HG02981 (cell line): ENCODE data around the gene ALDH8A1.

Experiments used
- ATAC-seq: cut with Tn5 transposase; IDR thresholded peaks from one replicate; pipeline ENCODE4 v1.9.1; 2021; ENCODE audit warnings: mild to moderate bottlenecking, moderate library complexity; ENCODE audit not compliant: unreplicated experiment

Gene ALDH8A1

DNA sequence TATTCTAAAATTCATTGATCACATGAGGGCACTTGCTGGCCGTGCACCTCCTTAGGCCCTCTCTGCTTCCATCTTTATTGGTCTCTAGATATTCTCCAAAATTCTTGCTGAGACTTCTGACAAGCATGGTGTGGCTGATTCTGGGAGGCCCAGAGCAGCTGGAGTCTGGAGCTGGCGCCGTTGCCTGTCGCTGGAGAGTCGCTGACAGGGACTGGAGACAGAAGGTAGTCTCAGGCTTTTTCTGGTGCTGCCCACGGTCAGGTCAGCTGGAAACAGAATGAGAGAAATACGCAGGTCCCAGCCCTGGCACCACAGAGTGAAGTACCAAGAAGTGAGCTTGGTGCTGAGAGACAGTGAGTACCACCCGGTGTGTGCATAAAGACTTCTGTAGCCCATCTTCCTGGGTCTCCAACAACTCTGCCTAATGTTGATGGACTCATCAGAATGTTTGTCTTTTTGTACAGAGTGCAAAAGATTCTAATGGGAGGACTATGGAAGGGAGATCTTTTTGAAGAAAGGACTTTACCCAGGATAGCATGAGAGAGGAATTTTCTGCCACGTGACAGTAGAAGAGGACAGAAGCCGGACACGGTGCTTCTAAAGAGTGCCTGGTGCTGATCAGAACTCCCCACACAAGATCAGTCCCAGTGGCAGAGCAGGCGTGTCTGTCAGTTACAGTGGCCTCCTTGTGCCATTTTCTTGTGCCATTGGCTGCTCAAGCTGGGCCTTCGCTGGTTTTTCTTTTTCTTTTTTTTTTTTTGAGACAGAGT lies 1.8 kb upstream of the ALDH8A1 start:
- no peak for ATAC-seq

GRCh38 chr6:134950482-134950881 lies 581 bp upstream of the ALDH8A1 start:
- ATAC-seq: no peak

DNA sequence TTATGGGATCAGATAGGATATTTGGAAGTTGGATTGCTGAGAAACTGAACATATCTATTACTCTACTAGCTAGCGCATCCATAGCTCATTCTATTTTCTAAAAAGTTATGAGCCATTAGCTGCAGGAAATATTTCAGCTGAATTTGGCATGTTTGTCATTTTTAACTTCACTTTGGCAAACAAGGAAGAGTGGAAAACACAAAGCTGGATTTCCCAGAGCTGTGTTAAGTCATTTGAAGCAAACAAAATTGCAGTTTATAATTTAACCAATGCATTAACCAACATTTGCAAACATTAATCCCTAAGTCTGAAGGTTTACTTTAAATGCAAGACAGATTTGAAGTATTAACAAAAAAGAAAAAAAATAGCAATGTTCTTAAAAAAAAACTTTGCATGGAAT lies 1.2 kb downstream of the ALDH8A1 start:
- ATAC-seq: no peak

GRCh38 chr6:134948142-134948541 lies 1.8 kb downstream of the ALDH8A1 start:
- no peak for ATAC-seq

DNA sequence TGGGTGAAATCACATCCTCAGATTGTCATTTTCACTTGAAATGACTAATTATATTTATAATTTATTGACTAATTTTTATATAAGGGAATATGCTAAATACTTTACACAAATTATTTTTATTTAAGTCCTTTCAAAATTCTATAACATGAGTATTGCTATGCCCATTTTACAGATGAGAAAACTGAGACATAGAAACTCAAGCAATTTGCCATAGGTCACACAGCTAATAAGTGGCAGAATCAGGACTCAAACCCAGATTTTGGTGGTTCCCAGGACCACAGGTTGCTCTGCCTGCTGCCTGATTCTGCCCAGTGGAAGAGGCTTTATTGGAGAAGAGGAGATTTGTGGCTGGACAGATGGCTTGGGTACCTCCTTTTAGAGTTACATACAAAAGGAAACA lies 4.9 kb downstream of the ALDH8A1 start:
- ATAC-seq: no peak

DNA sequence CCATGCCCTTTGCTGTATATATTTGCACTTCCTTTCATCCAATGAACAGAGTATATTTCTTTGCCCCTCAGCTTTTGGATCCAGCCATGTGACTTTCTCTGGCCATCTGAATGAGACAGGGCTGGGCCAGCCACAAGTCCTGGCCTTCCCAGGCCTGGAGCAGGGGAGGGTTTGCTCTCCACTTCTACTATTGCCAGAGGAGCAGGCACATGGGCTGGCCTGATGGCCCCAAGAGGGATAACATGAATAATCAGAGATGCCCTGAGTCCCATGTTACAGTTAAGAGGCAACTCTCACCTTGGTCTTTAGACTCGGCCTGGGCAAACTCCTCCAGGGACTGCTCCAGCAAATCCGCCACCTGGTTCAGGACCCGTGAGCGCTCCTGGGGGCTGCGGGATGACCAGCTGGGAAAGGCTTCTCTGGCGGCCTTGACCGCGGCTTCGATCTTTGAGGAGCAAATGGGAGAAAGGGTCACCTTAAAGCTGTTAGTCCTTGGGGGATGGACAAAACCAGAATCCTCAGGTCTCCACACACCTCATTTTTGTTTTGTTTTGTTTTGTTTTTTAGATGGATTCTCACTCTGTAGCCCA lies 6.3 kb downstream of the ALDH8A1 start:
- no peak for ATAC-seq

- ATAC-seq: no peak
Observed at GRCh38 chr6:134938896-134939295, 11.0 kb downstream of the ALDH8A1 start.

- ATAC-seq: no peak
Observed at GRCh38 chr6:134937426-134937825, 12.5 kb downstream of the ALDH8A1 start.

GRCh38 chr6:134936931-134937330 lies 13.0 kb downstream of the ALDH8A1 start:
- no peak for ATAC-seq

DNA sequence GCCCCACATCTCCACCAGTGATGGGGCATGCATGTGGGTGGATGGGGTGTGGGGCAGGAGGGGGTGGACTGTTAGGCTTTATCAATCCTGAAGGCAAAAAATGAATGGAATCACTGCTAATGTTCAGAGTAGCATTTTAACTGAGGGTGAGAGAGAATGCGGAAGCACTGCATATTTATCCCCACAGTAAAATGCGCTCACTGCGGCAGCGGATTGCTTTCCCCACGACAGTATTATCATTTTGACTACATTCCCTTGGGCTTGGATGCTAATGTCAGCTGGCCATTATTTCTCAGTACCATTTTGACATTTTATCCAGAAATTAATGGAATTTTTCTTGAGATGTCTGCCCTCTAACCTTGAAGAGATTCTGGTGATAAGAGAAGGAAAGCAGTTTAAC lies 13.4 kb downstream of the ALDH8A1 start:
- no peak for ATAC-seq

- ATAC-seq: no peak
Observed at GRCh38 chr6:134934793-134935485, 15.0 kb downstream of the ALDH8A1 start.

DNA sequence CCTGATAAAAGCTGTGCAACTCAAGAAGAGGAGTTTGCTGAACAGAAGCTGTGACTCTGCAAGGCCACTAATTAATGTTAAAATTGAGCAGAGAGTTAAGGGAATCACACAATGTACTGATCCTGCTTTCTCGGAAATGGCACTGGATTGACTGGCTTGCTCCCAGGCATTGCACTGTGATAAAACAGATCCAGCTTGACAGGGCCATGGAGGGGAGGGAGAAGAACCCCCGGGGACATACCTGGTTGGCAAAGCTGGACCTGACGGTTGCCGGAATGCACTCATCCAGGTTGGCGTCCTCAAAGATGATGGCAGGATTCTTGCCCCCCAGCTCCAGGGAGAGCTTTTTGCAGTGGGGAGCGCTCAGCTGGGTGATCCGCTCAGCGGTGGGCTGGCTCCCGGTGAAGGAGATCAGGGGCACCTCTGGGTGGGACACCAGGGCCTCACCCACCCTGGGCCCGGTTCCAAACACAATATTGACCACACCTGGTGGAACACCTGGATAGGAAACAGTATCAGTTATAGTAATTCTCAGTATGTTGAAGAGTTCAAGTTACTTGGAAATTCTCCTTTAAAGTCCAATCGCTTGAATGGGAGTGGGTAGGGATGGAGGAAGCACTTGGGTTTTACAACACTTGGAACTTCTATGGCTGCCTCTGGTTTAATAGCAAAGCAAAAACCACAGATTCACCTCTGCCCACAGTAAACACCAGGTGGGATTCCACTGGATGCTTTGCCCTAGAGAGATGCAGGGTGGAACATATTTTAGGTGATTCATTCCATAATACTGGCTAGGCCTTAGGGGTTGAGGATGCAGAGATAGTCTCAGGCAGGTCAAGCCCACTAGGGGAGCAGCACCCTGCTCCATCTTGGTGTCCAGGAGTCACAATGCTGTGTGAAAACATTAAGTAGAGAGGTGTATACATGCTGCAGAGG lies 17.1 kb downstream of the ALDH8A1 start:
- ATAC-seq: no peak

DNA sequence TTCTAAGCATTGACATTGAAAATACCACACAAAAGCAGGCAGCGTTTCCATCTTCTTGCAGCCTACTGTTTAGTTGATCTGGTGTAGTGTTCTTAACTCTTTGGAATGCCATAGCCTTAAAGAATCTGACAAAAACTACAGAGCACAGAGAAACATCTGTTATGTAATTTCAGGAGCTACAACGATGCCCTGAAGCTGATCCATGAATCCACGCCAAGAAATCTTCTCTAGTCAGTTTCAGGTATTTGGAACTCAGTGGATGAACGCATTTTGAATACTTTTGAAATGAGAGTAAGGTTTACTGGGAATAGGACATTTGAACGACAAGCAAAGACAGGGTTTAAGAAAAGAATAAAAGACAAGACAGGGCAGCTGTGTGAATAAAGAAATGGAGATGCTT lies 17.8 kb downstream of the ALDH8A1 start:
- ATAC-seq: no peak

- ATAC-seq: no peak
Observed at GRCh38 chr6:134930463-134930862, 19.4 kb downstream of the ALDH8A1 start.

DNA sequence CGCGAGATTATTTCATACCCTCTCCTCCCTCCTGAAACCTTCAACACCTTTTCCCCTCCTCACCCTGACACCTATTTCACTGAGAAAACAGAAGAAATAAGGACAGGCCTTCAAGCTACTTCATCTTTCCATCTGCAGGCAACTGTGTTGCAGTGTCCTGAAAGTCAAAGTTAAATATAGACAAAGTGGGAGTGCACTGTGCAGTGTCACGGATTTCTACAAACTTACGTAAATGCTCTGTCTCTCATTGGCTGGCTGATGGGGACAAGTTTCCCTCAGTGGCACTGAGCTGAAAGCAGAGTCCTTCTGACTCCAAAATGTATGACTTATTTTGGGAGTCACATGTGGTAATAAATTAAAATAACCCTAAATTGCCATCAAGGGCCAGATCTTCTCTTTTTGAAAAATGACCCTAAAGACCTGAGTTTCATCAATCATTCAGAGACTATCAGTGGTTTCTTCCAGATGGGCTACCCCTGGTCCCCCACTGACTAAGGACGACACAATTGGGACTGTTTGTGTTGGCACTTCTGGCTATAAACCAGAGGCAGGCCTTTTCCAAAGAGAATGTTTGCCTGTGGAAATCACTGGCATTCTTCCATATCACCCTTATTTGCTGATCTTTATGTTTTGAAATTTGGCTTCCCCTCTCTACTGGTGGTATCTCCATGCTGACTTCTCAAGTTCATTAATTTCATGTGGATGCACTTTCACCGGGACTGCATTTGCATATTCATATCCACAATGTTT lies 21.6 kb downstream of the ALDH8A1 start:
- no peak for ATAC-seq

GRCh38 chr6:134925800-134926199 lies 24.1 kb downstream of the ALDH8A1 start:
- ATAC-seq: no peak

DNA sequence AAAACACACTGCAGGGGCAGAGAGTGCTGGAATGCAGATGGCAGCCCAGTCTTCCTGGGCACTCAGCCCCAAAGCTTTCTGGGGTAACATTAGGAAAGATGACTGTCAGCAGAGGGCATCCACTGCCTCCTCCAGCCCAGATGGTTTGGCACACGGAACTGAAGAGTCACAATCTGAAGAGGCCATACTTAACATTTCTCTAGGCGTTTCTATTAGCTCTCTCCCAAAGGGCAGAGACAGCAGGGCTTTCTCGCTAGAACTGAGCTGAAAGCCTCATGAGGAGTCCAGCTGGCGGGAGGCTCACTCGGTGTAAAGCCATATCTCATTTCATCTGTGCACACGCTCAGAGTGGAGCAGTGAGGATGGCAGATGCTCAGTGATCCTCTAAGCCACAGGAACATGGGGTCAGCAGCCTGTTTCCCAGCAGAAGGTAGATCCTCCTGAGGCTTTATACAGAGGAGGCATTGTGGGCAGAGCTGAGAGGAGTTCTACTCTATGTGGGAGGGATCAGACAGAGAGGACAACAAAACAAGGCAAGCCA lies 28.1 kb downstream of the ALDH8A1 start:
- no peak for ATAC-seq

- no peak for ATAC-seq
Observed at GRCh38 chr6:134921276-134921675, 28.6 kb downstream of the ALDH8A1 start.

GRCh38 chr6:134920422-134920821 lies 29.5 kb downstream of the ALDH8A1 start:
- no peak for ATAC-seq

- no peak for ATAC-seq
Observed at GRCh38 chr6:134918418-134918961, 31.4 kb downstream of the ALDH8A1 start.
